GM23248 (cell line): ENCODE measurements around the gene VASN. TPM values are rescaled to one million over a fixed set of nuclear protein-coding genes. Genes with fewer than 3 reads are reported as not detected.
"Not testable (repeated sequence)": the region's sequence is repeated elsewhere in the genome, so short reads cannot be mapped to it uniquely, and the experiment has no call there.

ENCODE experiments used
- DNase-seq: peaks from one replicate; pipeline ENCODE4 v3.0.0-alpha.2; 2015
- H2AFZ ChIP-seq: fragments of 200-600 bp; sonication (generic); 2 replicates; pipeline ENCODE4 v1.6.1; 2016; ENCODE audit warnings: antibody characterized with exemption
- H3F3A ChIP-seq: fragments of 200-600 bp; sonication (generic); 2 replicates; pipeline ENCODE4 v1.6.1; 2016; ENCODE audit warnings: mild to moderate bottlenecking, antibody characterized with exemption, mixed run types; ENCODE audit not compliant: insufficient read depth
- H3K27ac ChIP-seq: fragments of 200-600 bp; sonication (generic); 2 replicates; pipeline ENCODE4 v1.5.1; 2016; ENCODE audit warnings: mild to moderate bottlenecking
- H3K27me3 ChIP-seq: fragments of 200-600 bp; sonication (generic); replicated peaks from 2 replicates; pipeline ENCODE4 v1.6.1; 2016; ENCODE audit warnings: mild to moderate bottlenecking; ENCODE audit not compliant: insufficient read depth
- H3K36me3 ChIP-seq: fragments of 200-600 bp; sonication (generic); 2 replicates; pipeline ENCODE4 v1.6.1; 2016; ENCODE audit warnings: low read depth, mild to moderate bottlenecking
- H3K4me1 ChIP-seq: fragments of 200-600 bp; sonication (generic); 2 replicates; pipeline ENCODE4 v1.6.1; 2016; ENCODE audit warnings: mild to moderate bottlenecking; ENCODE audit not compliant: insufficient read depth
- H3K4me2 ChIP-seq: fragments of 200-600 bp; sonication (generic); one replicate; pipeline ENCODE4 v1.6.1; 2016; ENCODE audit warnings: mild to moderate bottlenecking; ENCODE audit not compliant: unreplicated experiment
- H3K4me3 ChIP-seq: fragments of 200-600 bp; sonication (generic); 2 replicates; pipeline ENCODE4 v1.5.1; 2016; ENCODE audit warnings: mild to moderate bottlenecking
- H3K79me2 ChIP-seq: fragments of 200-600 bp; sonication (generic); 2 replicates; pipeline ENCODE4 v1.6.1; 2016; ENCODE audit warnings: mild to moderate bottlenecking; ENCODE audit not compliant: insufficient read depth
- H3K9ac ChIP-seq: fragments of 200-600 bp; sonication (generic); 2 replicates; pipeline ENCODE4 v1.6.1; 2016; ENCODE audit warnings: mild to moderate bottlenecking
- H3K9me2 ChIP-seq: fragments of 200-600 bp; sonication (generic); 2 replicates; pipeline ENCODE4 v1.6.1; 2016; ENCODE audit warnings: mixed run types, mild to moderate bottlenecking, moderate library complexity; ENCODE audit not compliant: insufficient read depth
- H3K9me3 ChIP-seq: fragments of 200-600 bp; sonication (generic); one replicate; pipeline ENCODE4 v1.6.1; 2017; ENCODE audit warnings: low read depth
- H4K20me1 ChIP-seq: fragments of 200-600 bp; sonication (generic); 2 replicates; pipeline ENCODE4 v1.6.0; 2016; ENCODE audit not compliant: insufficient read depth
- EZH2 ChIP-seq: fragments of 200-600 bp; sonication (generic); IDR thresholded peaks from 2 replicates; pipeline ENCODE4 v1.6.1; 2018; ENCODE audit warnings: antibody characterized with exemption, mild to moderate bottlenecking; ENCODE audit not compliant: insufficient read depth, poor library complexity, severe bottlenecking
- EZH2phosphoT487 ChIP-seq: fragments of 200-600 bp; sonication (generic); IDR thresholded peaks from 2 replicates; pipeline ENCODE4 v1.6.1; 2018; ENCODE audit warnings: antibody characterized with exemption, moderate library complexity, mild to moderate bottlenecking, low read depth; ENCODE audit not compliant: insufficient read depth
- WGBS, 2 experiments: methylation state at CpG; one replicate each; pipeline ENCODE4 v1.1.6; 2015 to 2017; ENCODE audit warnings: low lambda C conversion rate in 2 of 2, low coverage in 1 of 2; ENCODE audit errors: missing lambda C conversion rate in 2 of 2; 5-methylcytosine and 5-hydroxymethylcytosine counted together
- in situ Hi-C: fragments of 300-500 bp; cut with MboI; formaldehyde crosslinking; loops from 2 replicates; pipeline ENCODE4 v1.15.0; 2020
- polyA plus RNA-seq: library from polyadenylated mRNA; unstranded; fragments of >200 nt; fragmentation: Nextera tagmentation; extraction: Ambion mirVana; gene quantifications from 2 replicates; pipeline ENCODE4 v1.2.1, GENCODE V29; 2016
- total RNA-seq: library from RNA; depleted of rRNA; stranded (reverse); fragments of >200 nt; shearing (Covaris generic); gene quantifications from 2 replicates; pipeline ENCODE4 v1.2.3, GENCODE V29; 2014

The VASN gene
- total and polyA plus RNA-seq, 2 experiments from 2014 or later = 160 to 223 TPM

DNA sequence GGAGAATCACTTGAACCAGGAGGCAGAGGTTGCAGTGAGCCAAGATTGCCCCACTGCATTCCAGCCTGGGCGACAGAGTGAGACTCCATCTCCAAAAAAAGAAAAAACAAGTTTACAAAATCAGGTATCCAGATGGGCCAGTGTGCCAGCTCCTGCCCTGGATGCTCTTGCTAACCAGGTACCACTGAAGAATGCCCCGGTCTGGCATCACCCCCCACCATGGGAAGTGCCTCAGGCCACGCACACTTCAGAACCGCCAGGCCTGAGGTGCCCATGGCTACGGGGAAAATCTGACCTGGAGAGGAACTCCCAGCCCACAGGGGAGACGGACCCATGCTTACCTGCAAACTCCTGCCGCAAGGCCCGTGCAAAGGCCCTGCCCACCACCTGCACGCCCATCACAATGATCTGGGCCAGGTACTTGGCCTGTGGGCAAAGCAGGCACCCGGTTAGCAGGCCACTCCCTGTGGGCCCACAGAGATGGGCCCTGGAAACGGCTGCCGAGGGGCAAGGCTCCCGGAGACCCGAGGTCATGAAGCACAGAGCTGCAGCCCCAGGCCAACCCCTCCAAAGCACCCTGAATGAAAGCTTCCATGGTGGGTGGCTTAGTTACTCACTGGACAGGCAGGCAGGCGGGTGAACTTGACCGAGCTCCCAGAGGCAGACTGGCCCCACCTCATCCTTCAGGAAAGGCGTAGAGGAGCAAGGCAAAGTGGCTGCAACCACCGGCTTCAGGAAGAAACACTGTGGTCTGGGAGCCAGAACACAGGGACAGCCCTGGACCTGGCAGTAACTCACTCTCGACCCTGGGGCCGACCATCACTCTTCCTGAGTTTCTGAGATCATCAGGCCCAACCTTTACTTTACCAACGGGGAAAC, 28.5 kb upstream of the VASN start:
- H3K4me3 ChIP-seq = no peak overlapping the region
- no peaks in the 10 kb centered on the region; the same call in 1 of the 2 replicates for H4K20me1 ChIP-seq
- no peak overlapping the region for H3K9ac ChIP-seq
- 89 to 92% methylated on average over 20 to 21 of the region's 21 CpGs for WGBS, 2 experiments
- H2AFZ ChIP-seq = no peak overlapping the region
- peaks cover 85% of the 10 kb centered on the region for H3K79me2 ChIP-seq
- H3K4me1 ChIP-seq = no peaks in the 10 kb centered on the region
- in situ Hi-C loops = no loop called here
- peaks cover 6% of the 10 kb centered on the region; the same call in 1 of the 2 replicates for H3K36me3 ChIP-seq
- DNase-seq = no peak
- H3K27ac ChIP-seq = no peak overlapping the region
- no peak overlapping the region for H3K4me2 ChIP-seq
- TF ChIP-seq EZH2phosphoT487 (no peak), EZH2 (no peak)
- no peaks in the 10 kb centered on the region for H3K9me2 ChIP-seq
- peaks cover 21% of the 10 kb centered on the region; the same call in 1 of the 2 replicates for H3F3A ChIP-seq
- no peaks in the 10 kb centered on the region for H3K27me3 ChIP-seq
- H3K9me3 ChIP-seq = no peaks in the 10 kb centered on the region

DNA sequence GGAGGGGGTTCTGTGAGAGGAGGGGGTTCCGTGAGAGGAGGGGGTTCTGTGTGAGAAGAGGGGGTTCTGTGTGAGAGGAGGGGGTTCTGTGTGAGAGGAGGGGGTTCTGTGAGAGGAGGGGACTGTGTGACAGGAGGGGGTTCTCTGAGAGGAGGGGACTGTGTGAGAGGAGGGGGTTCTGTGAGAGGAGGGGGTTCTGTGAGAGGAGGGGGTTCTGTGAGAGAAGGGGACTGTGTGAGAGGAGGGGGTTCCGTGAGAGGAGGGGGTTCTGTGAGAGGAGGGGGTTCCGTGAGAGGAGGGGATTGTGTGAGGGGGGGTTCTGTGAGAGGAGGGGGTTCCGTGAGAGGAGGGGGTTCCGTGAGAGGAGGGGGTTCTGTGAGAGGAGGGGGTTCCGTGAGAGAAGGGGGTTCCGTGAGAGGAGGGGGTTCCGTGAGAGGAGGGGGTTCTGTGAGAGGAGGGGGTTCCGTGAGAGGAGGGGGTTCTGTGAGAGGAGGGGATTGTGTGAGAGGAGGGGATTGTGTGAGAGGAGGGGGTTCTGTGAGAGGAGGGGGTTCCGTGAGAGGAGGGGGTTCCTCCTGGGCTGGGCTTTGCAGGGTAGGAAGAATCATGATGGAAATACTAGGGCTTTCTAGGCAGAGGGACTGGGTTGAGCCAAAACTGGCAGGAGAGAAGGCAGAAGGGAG, 27.2 kb upstream of the VASN start:
- H3K27ac ChIP-seq, H2AFZ ChIP-seq, H3K9ac ChIP-seq, H3K4me1 ChIP-seq, H3K4me3 ChIP-seq, H3K27me3 ChIP-seq, H3K9me3 ChIP-seq, H3K36me3 ChIP-seq, H3K9me2 ChIP-seq, in situ Hi-C loops, H4K20me1 ChIP-seq, H3K4me2 ChIP-seq: not testable (repeated sequence)
- WGBS, 2 experiments = 48% methylated on average over 10 of the region's 10 CpGs; no CpG with 5 or more reads in 1 of the 2 experiments
- H3K79me2 ChIP-seq = peaks cover 93% of the 10 kb centered on the region
- peak; percentile 57 for DNase-seq
- H3F3A ChIP-seq = peaks cover 21% of the 10 kb centered on the region; the same call in 1 of the 2 replicates

DNA sequence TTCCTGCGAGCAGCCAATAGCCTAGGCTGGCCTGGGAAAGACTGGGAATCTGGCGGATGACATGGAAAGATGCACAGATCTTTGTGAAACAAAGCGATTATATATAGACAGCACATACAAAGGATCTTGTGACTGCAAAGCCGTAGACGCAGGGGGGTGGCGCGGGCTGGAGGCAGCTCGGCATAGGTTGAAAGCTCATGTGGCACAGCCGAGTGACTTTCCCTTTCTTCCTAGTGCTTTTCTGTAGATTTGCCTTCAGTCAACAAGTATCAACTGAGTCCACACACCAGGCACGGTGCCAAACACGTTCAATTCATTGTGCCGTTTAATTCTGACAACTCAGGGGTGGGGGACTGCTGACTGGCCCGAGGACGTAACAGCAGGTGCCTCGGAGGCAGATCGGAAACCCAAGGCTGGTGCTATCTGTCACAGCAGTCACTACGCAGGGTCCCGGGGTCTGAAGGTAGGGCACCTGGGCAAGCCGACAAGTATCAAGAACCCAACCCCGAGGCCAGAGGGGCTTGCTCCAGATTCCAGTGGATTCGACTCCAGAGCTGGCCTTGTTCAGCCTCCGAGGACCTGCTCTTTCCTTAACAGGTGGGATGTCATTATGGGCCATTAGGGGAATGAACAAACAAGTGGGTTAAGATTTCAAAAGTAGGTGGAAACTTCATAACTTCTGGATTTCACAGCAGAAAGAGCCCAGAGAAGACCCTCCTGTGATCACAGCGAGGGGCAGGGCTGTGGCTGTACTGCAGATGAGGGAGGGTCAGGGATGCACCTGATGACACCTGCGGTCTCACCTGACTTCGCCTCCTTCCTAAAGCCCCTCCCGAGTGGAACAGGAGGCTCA, 26.4 kb upstream of the VASN start:
- Histone ChIP-seq H3K36me3 (no peaks in the 10 kb centered on the region; the same call in 1 of the 2 replicates), H3K9ac (no peak overlapping the region), H3K4me3 (no peak overlapping the region), H4K20me1 (no peaks in the 10 kb centered on the region; the same call in 1 of the 2 replicates), H3K4me2 (no peak overlapping the region), H3K9me2 (no peaks in the 10 kb centered on the region), H2AFZ (no peak overlapping the region), H3K79me2 (peaks cover 93% of the 10 kb centered on the region), H3K27ac (no peak overlapping the region), H3F3A (peaks cover 21% of the 10 kb centered on the region; the same call in 1 of the 2 replicates), H3K4me1 (peaks cover 7% of the 10 kb centered on the region), H3K27me3 (no peaks in the 10 kb centered on the region), H3K9me3 (no peaks in the 10 kb centered on the region)
- 83 to 84% methylated on average over 25 of the region's 26 CpGs for WGBS, 2 experiments
- in situ Hi-C loops = no loop called here
- no peak for DNase-seq
- TF ChIP-seq EZH2 = no peak
- TF ChIP-seq EZH2phosphoT487 = no peak
